RWPE2 (cell line): ENCODE measurements around the gene MITF.

ENCODE experiments used
- ATAC-seq: fragments of 200-7000 bp; cut with Tn5 transposase; 3 replicates; pipeline ENCODE4 v1.9.1; 2021; ENCODE audit warnings: low read depth
- DNase-seq: peaks from one replicate; pipeline ENCODE4 v3.0.0-alpha.2; 2020; ENCODE audit warnings: low spot score
- H3K27ac ChIP-seq: fragments of 450-650 bp; 2 replicates; pipeline ENCODE4 v1.5.1; 2017; ENCODE audit warnings: mild to moderate bottlenecking; ENCODE audit not compliant: poor library complexity, severe bottlenecking
- H3K27me3 ChIP-seq: fragments of 250-450 bp; sonication (Bioruptor Pico); 2 replicates; pipeline ENCODE4 v1.5.1; 2021; ENCODE audit warnings: mild to moderate bottlenecking, moderate library complexity; ENCODE audit not compliant: insufficient read depth, poor library complexity, severe bottlenecking
- H3K36me3 ChIP-seq: fragments of 250-450 bp; sonication (Bioruptor Pico); 2 replicates; pipeline ENCODE4 v1.5.1; 2020; ENCODE audit warnings: low read depth, mild to moderate bottlenecking, moderate library complexity
- H3K4me1 ChIP-seq: fragments of 250-450 bp; sonication (Bioruptor Pico); 2 replicates; pipeline ENCODE4 v1.5.1; 2021; ENCODE audit warnings: mild to moderate bottlenecking, moderate library complexity; ENCODE audit not compliant: insufficient read depth, poor library complexity, severe bottlenecking
- H3K4me3 ChIP-seq: fragments of 250-450 bp; sonication (Bioruptor Pico); 2 replicates; pipeline ENCODE4 v1.5.1; 2021; ENCODE audit warnings: mild to moderate bottlenecking, moderate library complexity; ENCODE audit not compliant: severe bottlenecking
- H3K9me3 ChIP-seq: fragments of 250-450 bp; sonication (Bioruptor Pico); 2 replicates; pipeline ENCODE4 v1.5.1; 2021; ENCODE audit warnings: mild to moderate bottlenecking, moderate library complexity; ENCODE audit not compliant: severe bottlenecking
- CTCF ChIP-seq: fragments of 450-650 bp; IDR thresholded peaks from one replicate; pipeline ENCODE4 v1.5.1; 2017; ENCODE audit warnings: mild to moderate bottlenecking, moderate library complexity; ENCODE audit not compliant: poor library complexity, severe bottlenecking

The MITF gene

GRCh38 chr3:69741032-69741767 lies 1.9 kb downstream of the MITF start:
- H3K4me3 ChIP-seq = no peak overlapping the region
- no peak overlapping the region for H3K27ac ChIP-seq
- ATAC-seq = no peak
- DNase-seq = no peak
- H3K27me3 ChIP-seq = no peaks in the 10 kb centered on the region
- H3K36me3 ChIP-seq = no peaks in the 10 kb centered on the region
- no peaks in the 10 kb centered on the region for H3K4me1 ChIP-seq
- H3K9me3 ChIP-seq = no peaks in the 10 kb centered on the region
- TF ChIP-seq CTCF = no peak

GRCh38 chr3:69742391-69742790 lies 3.1 kb downstream of the MITF start:
- no peak for DNase-seq
- no peak for TF ChIP-seq CTCF
- Histone ChIP-seq H3K27ac (no peak overlapping the region), H3K4me1 (no peaks in the 10 kb centered on the region), H3K9me3 (no peaks in the 10 kb centered on the region), H3K4me3 (no peak overlapping the region), H3K27me3 (no peaks in the 10 kb centered on the region), H3K36me3 (no peaks in the 10 kb centered on the region)
- ATAC-seq = no peak

GRCh38 chr3:69743975-69744906 lies 5.0 kb downstream of the MITF start:
- no peak for DNase-seq
- H3K4me1 ChIP-seq = no peaks in the 10 kb centered on the region
- H3K27me3 ChIP-seq = no peaks in the 10 kb centered on the region
- H3K27ac ChIP-seq = no peak overlapping the region
- no peaks in the 10 kb centered on the region for H3K36me3 ChIP-seq
- no peak overlapping the region for H3K4me3 ChIP-seq
- no peak for ATAC-seq
- no peak for TF ChIP-seq CTCF
- H3K9me3 ChIP-seq = no peaks in the 10 kb centered on the region

GRCh38 chr3:69745505-69745904 lies 6.2 kb downstream of the MITF start:
- Histone ChIP-seq H3K4me3 (no peak overlapping the region), H3K27ac (no peak overlapping the region), H3K4me1 (no peaks in the 10 kb centered on the region), H3K9me3 (no peaks in the 10 kb centered on the region), H3K36me3 (no peaks in the 10 kb centered on the region), H3K27me3 (no peaks in the 10 kb centered on the region)
- ATAC-seq (no peak), DNase-seq (no peak)
- no peak for TF ChIP-seq CTCF
